Myocyte (in vitro differentiated cells): ENCODE measurements around the gene SGPL1. TPM values are rescaled to one million over a fixed set of nuclear protein-coding genes. Genes with fewer than 3 reads are reported as not detected.
A peak's percentile ranks its signal among the peaks of the same experiment; 100 is the strongest.
"Not testable (repeated sequence)": the region's sequence is repeated elsewhere in the genome, so short reads cannot be mapped to it uniquely, and the experiment has no call there.

Experiments
- DNase-seq: peaks from one replicate; pipeline ENCODE4 v3.0.0-alpha.2; 2012; ENCODE audit warnings: low read depth
- total RNA-seq: library from RNA; depleted of rRNA; stranded (reverse); fragments of >200 nt; gene quantifications from 2 replicates; pipeline ENCODE4 v1.2.3, GENCODE V29; 2014

SGPL1 gene
- total RNA-seq, 1 donor from 2014 or later, result 19.8 TPM

GRCh38 chr10:70918851-70919530 lies 103.2 kb downstream of the SGPL1 start:
- DNase-seq, result no peak

- not testable (repeated sequence) for DNase-seq
Observed at GRCh38 chr10:70919906-70920305, 104.2 kb downstream of the SGPL1 start.

- no peak for DNase-seq
Observed at GRCh38 chr10:70920519-70920918, 104.8 kb downstream of the SGPL1 start.

- DNase-seq, result no peak
Observed at GRCh38 chr10:70921285-70921684, 105.5 kb downstream of the SGPL1 start.

GRCh38 chr10:70923696-70924095 lies 107.9 kb downstream of the SGPL1 start:
- DNase-seq, result no peak

- DNase-seq, result peak; percentile 40
Observed at GRCh38 chr10:70925377-70926225, 109.9 kb downstream of the SGPL1 start.

- DNase-seq, result no peak
Observed at GRCh38 chr10:70926226-70927000, 110.7 kb downstream of the SGPL1 start.

- no peak for DNase-seq
Observed at GRCh38 chr10:70927189-70927943, 111.6 kb downstream of the SGPL1 start.

- no peak for DNase-seq
Observed at GRCh38 chr10:70928140-70928539, 112.4 kb downstream of the SGPL1 start.

- DNase-seq, result no peak
Observed at GRCh38 chr10:70930263-70931000, 114.7 kb downstream of the SGPL1 start.

Other genes starting within 250 kb of the SGPL1 start
- gene PRF1, start 213.2 kb upstream of the SGPL1 start, total RNA-seq, result not detected in 2 replicates
- gene ADAMTS14, start 143.4 kb upstream of the SGPL1 start, total RNA-seq, result 7.1 and 7.5 TPM in 2 replicates
- gene TBATA, start 30.6 kb upstream of the SGPL1 start, total RNA-seq, result not detected in 2 replicates
- gene PCBD1, start 72.6 kb downstream of the SGPL1 start, total RNA-seq, result 53.2 and 58.8 TPM in 2 replicates